DMS153 treated with DMSO at 0.1 percent for 48 hours (cell line): ENCODE measurements around the gene MRTO4.
A peak's percentile ranks its signal among the peaks of the same experiment; 100 is the strongest.
"Not testable (repeated sequence)": the region's sequence is repeated elsewhere in the genome, so short reads cannot be mapped to it uniquely, and the experiment has no call there.

Experiments
- DNase-seq: peaks from one replicate; lab custom pipeline; 2025; ENCODE audit not compliant: unreplicated experiment; lab: John Stamatoyannopoulos, UW

Gene MRTO4

DNA sequence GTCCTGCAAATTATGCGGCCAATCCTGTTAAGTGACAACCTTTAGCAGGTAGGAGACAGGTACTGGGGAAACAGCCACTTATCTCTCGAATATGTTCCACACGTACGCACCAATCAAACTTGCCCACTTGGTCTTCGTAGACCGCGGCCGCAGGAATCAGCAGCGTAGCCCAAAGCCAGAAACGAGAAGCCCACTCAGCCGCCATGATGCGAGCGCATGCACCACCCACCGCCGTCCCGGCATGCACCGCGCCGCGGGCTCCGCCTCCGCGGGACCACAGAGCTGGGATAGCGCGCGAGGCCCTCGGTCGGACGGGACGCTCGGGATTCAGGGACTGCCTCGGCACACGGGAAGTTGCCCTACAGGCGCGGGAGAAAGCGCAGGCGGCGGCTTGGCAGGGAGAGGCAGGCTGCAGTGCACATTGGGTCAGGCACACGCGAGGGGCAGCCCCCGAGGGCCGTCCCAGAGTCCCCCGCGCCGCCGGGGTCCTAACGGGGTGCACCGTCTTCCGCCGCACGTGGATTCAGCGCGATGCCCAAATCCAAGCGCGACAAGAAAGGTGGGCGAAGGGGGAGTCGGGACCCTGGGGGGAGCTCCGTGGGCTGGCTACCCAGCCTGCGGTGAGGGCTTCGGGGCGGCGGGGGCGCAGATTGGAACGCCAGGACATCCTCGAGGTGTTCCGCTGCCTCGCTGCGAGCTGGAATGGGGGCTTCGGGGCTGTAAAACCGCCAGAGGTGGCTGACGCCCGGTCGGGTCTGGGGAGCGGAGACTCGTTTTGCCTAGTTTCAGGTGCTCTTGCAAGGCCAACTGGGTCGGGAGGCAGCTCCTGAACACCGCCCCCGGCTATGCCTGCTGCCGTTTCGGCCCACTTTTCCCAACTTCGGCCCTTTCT is at the start of gene MRTO4, which contains the start of gene EMC1:
TSS of gene MRTO4 (plus strand) at position 501 of the 892 bp plus-strand sequence. CDS start at position 532, 31 bp downstream.
TSS of gene EMC1 (minus strand) at position 220 of the 892 bp plus-strand sequence. CDS start at position 205, 15 bp downstream.
- DNase-seq = peak; percentile 91

DNA sequence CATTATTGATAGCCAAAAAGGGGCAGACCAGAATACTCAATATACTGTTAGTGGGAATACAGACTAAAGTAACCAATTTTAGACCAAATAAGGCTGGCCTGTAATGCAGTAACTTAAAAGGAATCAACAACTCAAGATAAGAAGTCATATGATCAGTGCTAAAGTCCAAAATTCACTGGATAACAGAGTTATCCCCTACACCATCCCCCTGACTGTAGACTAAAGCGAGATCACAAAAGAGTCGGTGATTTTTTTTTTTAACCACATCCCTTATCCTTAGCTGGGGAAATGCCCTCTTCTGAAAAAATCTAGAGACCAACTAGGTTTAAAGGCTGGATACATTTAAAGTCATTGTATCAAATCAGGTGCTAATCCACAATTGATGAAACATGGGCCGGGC is 49.2 kb upstream of the MRTO4 start:
- no peak for DNase-seq

DNA sequence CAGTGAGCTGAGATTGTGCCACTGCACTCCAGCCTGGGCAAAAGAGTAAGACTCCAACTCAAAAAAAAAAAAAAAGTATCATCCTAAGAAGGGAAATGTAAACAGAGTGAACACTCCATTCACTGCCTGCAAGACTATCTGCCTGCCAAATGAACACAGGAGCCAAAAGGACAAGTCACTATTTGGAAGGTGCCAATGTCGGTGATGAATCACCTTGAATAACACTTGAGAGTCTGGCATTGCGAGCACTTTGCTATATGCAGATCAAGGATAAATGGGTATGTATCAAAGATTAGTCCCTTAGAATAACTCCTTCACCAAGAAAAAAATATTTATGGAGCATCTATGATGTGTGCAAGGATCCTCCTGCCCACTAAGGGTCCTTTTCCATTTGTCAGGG is 48.2 kb upstream of the MRTO4 start:
- no peak for DNase-seq

DNA sequence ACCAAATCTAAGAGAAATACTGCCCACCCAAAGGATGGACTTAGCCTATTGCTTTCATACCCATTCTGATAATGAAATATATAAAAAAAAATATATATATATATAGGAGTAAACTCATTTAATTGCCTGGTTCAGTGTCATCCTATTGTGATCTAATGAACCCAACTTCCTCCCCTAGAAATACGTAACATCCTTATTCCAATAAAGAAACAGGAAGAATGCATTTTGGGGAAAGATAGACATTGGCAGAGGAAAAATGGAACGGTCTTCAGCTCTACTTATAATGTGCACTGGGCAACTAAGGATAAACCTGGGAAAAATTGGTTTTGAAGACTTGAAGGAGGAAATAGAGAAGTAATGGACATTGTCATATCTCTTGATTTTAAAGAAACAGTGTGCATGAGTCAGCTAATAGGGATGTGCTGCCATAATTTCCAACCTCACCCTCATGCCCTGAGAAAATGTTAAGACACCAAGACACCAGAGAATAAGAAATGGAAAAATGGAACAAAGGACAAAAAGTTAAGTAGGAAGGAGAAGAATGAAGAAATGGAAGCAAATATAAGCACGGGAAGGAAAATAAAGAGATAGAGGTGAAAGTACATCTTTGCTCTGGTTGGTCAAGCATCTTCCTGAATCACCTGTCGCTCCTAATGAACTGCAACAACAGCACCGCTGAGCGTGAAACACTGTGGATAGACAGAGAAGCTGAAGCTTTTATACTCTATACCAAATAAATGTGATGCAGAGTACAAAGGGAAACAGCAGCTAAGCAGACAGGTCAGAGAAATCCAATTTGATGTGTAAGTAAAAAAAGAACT is 46.9 kb upstream of the MRTO4 start:
- no peak for DNase-seq

DNA sequence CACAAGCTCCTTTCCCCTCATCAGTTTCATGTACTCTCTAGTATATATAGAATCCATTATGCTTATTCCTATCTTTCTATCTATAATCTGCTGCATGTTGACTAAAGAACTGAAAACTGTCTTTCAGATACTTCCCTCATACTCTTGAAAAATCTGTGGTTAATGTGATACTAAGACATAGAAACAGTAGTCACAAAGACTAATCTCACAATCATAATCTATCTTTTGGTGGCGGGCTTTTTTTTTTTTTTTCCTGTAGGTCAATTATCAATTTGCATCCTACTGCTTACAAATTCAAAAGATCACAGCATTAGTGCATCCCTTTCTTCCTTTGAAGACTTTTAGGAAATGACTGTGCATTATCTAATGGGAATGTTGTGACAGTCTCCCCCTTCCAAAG is 46.2 kb upstream of the MRTO4 start:
- no peak for DNase-seq

DNA sequence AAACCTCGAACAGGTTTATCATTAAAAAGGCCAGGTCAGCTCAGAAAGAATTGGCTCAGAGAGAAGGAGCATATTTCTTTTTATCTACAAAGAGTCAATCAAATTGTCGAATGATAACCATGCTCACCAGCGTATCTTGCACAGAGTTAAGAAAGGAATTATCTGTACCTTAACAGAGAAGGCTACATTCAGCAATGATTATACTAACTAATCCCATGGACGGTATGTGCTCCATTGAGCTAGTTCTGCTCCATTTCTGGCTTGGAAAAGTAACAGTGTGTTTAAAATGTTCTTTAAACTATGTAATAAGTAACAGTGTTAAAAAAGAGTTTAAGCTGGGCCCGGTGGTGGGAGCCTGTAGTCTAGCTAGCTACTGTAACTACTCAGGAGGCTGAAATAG is 45.8 kb upstream of the MRTO4 start:
- DNase-seq = no peak

DNA sequence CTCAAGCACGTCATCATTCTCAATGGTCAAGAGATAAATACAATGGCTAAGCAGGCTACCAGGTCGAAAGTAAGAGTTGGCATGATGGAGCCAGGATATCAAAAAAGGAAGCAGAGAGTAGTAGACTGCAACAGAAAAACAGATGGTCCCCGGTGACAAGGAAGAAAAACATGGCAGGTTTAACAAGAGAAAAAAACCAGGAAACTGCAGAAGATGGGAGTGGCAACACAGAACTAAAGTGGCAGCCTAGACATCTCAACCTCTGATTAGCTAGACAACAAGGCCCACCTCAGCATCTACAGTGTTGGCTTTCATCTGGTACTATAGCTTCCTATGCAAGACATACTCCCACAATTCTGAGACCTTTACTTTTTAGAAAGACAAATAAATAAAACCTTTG is 44.7 kb upstream of the MRTO4 start:
- DNase-seq = no peak

DNA sequence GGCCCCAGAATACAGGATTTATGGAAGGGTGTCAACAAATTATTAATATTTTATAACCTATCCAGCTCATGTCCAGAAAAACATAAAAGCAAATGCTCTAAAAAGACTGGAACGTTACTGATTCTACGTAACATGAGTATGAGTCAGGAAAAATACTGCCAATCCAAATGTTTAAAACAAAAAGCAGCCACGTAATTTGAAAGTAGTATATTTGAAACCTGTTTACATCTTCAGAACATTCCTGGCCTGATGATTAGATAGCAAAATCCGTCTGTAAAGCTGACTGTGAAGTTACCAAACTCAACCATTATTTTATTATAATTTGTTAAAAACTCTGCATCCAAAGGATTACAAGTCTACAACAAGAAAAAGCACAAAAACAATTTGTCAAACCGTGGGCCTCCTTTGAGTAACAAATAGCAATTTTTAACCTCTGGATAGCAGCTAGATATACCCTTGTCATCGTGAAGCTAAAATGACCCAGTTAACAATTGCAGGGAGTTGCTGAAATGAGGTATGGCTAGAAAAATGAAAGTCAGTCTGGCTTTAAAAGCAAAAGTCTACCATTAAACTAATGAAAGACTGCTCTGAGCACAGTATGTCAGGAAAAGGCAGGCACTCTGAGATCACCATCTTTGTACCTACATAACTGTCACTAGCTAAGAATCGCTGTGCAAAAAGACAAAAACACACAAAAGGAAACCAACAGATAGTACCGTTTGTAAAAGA is 42.7 kb upstream of the MRTO4 start:
- no peak for DNase-seq

DNA sequence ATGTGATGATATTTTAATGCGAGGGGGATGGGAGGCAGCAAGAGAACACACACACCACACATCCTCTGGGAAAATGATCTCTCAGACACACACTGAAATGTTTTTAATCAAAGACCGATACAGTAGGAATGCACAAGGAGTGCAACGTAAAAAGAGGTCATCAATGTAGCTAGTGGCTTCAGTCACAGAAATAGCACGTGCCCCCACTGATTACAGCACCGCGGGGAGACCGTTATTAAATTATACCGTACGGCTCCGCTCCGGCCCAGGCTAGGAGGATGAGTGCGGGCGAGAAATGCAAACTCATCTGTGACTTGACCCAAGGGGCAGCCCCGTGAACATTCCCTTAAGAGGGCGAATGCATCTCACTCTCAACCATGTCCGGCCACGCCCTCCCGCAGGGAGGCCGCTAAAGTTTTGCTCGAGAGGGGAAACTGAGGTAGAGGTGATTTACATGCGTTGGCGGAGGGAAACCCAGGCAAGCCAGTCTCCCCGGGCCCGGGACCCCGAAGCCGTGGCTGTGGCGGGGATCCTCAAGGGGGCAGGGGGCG is 42.1 kb upstream of the MRTO4 start:
- DNase-seq = no peak

DNA sequence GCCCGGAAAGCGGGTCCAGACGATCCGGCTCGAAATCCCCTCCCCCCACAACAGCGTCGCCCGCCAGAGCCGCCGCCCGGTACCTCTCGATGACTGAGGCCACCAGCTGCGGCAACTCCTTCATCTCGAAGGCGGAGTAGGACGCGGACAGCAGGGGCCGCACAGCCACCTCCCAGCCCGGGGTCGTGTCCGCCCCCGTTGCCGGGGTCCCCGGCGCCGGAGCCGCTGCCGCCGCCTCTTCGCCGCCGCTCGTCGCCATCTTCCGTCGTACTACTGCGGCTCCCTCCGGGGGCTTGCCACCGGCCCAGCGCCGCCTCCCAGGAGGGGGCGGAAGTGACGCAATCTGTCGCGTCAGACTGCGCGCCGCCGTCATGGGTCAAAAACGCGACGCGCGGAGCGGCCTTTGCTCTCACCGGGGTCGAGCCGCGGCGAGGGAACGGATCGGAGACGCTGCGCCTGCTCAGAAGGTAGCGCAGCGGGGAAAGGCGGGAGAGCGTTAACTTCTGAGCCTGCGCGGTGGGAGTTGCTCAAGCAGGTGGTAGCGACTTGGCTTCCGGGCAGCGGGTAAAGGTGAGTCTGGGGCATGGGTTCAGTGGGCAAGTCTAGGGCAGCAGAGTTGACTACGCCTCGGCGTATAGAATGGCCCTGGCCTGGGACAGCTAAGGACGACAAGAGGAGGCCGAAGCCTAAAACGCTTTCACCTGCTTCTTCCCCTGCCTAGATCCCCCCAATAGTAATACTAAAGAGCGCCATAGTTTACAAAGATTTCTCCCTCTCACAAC is 41.4 kb upstream of the MRTO4 start, which contains the start of gene UBR4:
TSS of gene UBR4 (minus strand) at position 277 of the 782 bp plus-strand sequence. CDS start at position 259, 18 bp downstream.
- DNase-seq = peak; percentile 82

DNA sequence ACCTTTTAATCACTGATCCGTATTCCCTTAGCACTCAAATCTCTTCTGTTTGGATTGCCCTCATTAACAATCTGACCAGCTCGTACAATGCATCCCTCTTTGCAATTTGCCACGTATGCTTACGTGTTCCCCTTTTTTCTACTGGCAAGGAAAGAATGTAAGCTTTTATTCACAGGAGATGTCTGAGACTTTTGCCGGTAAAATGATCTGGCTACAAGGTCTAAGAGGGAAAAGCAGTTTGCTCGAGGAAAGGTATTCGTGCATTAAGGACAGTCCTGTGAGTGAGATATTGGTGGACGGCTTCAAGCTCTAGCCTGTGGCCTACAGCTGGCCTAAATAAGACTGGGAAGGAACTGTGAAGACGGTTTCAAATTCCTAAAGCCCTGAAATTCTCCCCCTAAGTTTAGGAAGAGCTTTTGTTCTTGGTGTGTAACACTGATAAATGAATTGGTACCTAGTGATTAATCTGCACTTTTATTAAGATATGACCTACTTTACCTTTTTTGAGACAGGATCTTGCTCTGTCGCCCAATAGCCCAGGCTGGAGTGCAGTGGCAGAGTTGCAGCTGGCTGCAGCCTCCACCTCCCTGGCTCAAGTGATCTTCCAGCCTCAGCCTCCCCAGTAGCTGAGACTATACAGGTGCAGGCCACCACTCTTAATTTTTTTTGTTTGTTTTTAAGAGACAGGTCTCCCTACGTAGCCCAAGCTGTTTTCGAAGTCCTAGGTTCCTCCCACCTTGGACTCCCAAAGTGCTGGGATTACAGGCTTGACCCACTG is 40.6 kb upstream of the MRTO4 start:
- no peak for DNase-seq

DNA sequence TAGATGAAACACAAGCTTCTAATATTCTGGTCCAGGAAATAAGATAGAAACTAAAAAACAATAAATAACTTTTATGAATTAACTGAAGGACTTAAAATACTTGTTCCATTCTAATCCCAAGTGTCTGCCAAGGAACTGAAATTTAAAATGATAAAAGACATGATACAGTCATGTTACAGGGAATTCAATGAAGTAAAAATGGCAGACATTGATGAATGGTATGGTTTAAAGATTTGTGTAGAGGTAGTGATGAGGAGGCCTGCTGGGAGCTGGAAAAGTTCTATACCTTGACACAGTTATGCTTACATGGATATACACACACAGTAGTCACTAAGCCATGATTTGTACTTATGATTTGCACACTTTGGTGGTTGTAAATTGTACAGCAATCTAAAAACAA is 39.4 kb upstream of the MRTO4 start:
- DNase-seq = no peak

DNA sequence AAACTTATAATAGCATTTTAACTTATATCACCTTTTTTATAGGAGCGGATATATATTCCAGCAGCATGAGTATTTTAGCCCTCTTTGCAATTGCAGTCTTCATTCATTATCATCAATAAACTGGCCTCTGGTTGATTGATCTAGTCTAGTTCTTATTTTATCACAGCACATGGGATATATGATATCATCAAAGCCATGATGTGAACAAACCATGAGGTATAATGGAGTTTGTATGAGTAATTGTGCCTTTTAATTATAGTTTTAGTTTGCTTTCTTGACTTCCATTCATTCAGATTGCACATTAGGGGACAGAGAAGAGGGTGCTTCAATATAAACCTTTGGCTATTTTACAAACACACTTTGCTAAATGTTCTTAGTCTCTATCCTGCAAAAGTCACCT is 38.0 kb upstream of the MRTO4 start:
- DNase-seq = no peak

DNA sequence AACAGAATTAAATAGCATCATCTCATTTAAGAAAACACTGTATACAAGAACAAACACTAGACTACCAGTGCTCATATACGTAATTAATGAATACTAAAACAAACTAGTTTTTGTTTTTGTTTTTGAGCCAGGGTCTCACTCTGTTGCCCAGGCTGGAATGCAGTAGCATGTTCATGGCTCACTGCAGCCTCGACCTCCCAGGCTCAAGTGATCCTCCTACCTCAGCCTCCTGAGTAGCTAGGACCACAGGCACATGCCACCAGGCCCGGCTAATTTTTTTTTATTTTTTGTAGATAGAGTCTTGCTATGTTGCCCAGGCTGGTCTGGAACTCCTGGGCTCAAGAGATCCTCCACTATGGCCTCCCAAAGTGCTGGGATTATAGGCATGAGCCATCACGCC is 35.0 kb upstream of the MRTO4 start:
- DNase-seq = not testable (repeated sequence)

DNA sequence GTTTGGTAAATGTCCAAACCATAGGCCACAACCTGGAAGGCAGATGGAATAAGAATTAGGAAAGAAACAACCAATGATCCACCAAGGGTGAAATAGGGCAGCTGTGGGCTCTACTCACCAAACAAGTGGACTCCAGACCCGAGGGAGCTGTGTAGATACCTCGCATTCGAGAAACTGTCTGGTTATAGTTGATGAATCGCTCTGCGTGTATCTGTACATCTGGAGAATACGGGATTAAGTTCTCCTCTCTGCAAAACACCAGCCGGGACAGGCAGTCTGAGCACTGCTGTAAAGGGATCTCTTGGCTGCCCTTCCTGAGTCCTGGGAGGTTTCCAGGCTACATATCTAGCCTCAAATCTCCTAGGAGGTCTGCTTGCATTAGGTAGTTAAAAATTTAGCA is 32.2 kb upstream of the MRTO4 start:
- no peak for DNase-seq

DNA sequence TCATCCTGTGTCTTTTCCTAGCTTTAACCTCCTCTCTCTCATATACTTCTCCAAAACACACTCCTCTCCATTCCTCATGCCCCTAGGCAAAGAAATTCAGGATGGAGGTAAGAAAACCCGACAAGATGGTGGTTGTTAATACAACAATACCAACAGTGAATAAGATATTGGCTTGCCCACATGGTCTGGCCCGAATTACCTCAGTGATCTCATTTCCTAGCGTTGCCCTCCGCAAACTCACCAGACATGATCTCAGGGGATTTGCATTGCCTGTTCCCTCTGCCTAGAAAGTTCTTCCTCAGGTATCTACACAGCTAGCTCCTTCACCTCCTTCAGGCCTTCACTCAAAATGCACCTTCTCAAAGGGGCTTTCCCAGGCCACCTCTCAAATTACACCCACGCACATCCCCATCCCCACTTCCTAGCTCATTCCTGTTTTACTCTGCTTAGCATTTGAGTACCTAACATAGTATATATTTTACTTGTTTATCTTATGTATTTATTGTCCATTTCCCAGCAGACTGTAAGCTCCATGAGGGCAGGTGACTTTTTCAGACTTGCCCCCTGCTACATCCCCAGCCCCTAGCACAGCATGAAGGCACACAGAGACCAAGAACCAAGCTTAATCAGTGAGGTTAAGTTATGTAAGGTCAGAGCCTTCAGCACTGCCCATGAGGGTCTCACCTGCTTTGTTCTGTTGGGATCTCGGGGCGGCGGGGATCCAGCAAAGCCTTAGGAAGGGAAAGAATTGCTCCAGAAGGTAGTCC is 31.3 kb upstream of the MRTO4 start:
- DNase-seq = no peak

DNA sequence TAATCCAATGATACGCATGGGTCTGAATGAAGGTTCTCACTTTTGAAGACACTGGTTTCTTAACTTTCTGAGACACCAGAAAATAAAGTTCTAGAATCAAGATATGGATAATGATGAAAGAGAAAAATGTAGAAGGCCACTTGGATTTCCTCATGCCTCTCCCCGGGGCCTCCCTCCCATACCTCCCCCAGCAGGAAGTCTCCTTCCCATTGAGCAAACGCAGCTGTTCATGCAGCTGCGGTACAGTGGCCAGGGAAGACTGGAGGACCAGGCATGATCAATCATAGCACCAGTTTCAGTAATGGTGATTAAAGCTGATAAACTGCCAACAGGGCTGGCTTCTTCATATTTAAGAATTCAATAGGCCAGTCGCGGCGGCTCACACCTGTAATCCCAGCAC is 30.6 kb upstream of the MRTO4 start:
- no peak for DNase-seq

DNA sequence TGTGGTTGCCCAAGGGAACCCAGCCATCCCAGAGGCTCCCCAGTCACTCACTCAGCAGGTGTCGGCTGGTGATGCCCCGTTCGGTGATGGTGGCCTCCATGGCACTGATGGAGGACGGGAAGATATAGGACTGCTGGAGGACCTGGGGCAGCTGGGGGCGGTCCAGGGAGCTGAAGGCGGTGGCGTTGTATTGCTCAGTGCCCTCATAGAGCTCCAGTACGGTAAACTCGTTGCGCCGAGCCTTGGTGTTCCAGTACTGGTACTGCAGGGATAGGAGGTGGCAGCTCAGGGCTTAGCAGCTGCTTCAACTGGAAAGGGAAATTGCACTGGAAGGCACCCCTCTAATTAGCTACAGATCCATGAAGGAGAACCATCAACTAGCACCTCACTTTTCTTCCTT is 29.0 kb upstream of the MRTO4 start:
- DNase-seq = no peak
